ENCODE data around the gene ARHGAP21. TPM values are rescaled to one million over a fixed set of nuclear protein-coding genes. Genes with fewer than 3 reads are reported as not detected.

Gene ARHGAP21
- total RNA-seq, 1 donor from 2014 or later = 100 TPM

- H3K4me1 Mint-ChIP-seq (ENCODE audit: unreplicated experiment) = peaks cover 10% of the 10 kb centered on the region
- H3K36me3 Mint-ChIP-seq (ENCODE audit: low read depth, unreplicated experiment) = peaks cover 4% of the 10 kb centered on the region
- H3K27ac Mint-ChIP-seq (ENCODE audit: unreplicated experiment) = no peak overlapping the region
- no peak overlapping the region for H3K4me3 Mint-ChIP-seq (ENCODE audit: unreplicated experiment)
- H3K9me3 Mint-ChIP-seq (ENCODE audit: unreplicated experiment) = no peaks in the 10 kb centered on the region
- H3K27me3 Mint-ChIP-seq (ENCODE audit: unreplicated experiment) = no peaks in the 10 kb centered on the region
- no peak for DNase-seq (ENCODE audit: low spot score)
- no peak for TF ChIP-seq CTCF (IDR thresholded peaks at IDR 0.05; ENCODE audit: unreplicated experiment)
Observed at GRCh38 chr10:24700948-24701347, 22.7 kb downstream of the ARHGAP21 start.

GRCh38 chr10:24698270-24698669, 25.4 kb downstream of the ARHGAP21 start:
- no peaks in the 10 kb centered on the region for H3K9me3 Mint-ChIP-seq (ENCODE audit: unreplicated experiment)
- no peak for DNase-seq (ENCODE audit: low spot score)
- H3K27me3 Mint-ChIP-seq (ENCODE audit: unreplicated experiment) = no peaks in the 10 kb centered on the region
- TF ChIP-seq CTCF (IDR thresholded peaks at IDR 0.05; ENCODE audit: unreplicated experiment) = no peak
- no peak overlapping the region for H3K27ac Mint-ChIP-seq (ENCODE audit: unreplicated experiment)
- H3K36me3 Mint-ChIP-seq (ENCODE audit: low read depth, unreplicated experiment) = peaks cover 4% of the 10 kb centered on the region
- H3K4me3 Mint-ChIP-seq (ENCODE audit: unreplicated experiment) = no peak overlapping the region
- H3K4me1 Mint-ChIP-seq (ENCODE audit: unreplicated experiment) = peaks cover 10% of the 10 kb centered on the region

GRCh38 chr10:24697080-24697479, 26.6 kb downstream of the ARHGAP21 start:
- Mint-ChIP-seq H3K27ac (ENCODE audit: unreplicated experiment) (no peak overlapping the region), H3K4me3 (ENCODE audit: unreplicated experiment) (no peak overlapping the region), H3K36me3 (ENCODE audit: low read depth, unreplicated experiment) (peaks cover 4% of the 10 kb centered on the region), H3K4me1 (ENCODE audit: unreplicated experiment) (peaks cover 10% of the 10 kb centered on the region), H3K27me3 (ENCODE audit: unreplicated experiment) (no peaks in the 10 kb centered on the region), H3K9me3 (ENCODE audit: unreplicated experiment) (no peaks in the 10 kb centered on the region)
- no peak for TF ChIP-seq CTCF (IDR thresholded peaks at IDR 0.05; ENCODE audit: unreplicated experiment)
- DNase-seq (ENCODE audit: low spot score) = no peak

DNA sequence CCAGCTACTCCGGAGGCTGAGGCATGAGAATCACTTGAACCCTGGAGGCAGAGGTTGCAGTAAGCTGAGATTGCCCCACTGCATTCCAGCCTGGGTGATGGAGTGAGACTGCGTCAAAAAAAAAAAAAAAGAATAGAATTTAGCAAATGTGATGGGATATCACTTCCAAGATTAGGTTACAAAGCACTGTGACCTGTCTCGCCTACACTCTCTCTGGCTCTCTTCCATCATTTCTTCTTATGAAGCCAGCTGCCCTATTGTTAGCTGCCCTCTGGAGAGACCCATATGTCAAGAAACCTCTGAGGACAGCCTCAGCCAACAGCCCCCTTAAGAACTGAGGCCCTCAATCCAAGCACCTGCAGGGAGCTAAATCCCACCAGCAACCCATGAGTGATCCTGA, 28.2 kb downstream of the ARHGAP21 start:
- Mint-ChIP-seq H3K27me3 (ENCODE audit: unreplicated experiment) (no peaks in the 10 kb centered on the region), H3K9me3 (ENCODE audit: unreplicated experiment) (no peaks in the 10 kb centered on the region), H3K27ac (ENCODE audit: unreplicated experiment) (no peak overlapping the region), H3K4me3 (ENCODE audit: unreplicated experiment) (no peak overlapping the region), H3K4me1 (ENCODE audit: unreplicated experiment) (peaks cover 5% of the 10 kb centered on the region), H3K36me3 (ENCODE audit: low read depth, unreplicated experiment) (peaks cover 4% of the 10 kb centered on the region)
- TF ChIP-seq CTCF (IDR thresholded peaks at IDR 0.05; ENCODE audit: unreplicated experiment) = no peak
- no peak for DNase-seq (ENCODE audit: low spot score)

DNA sequence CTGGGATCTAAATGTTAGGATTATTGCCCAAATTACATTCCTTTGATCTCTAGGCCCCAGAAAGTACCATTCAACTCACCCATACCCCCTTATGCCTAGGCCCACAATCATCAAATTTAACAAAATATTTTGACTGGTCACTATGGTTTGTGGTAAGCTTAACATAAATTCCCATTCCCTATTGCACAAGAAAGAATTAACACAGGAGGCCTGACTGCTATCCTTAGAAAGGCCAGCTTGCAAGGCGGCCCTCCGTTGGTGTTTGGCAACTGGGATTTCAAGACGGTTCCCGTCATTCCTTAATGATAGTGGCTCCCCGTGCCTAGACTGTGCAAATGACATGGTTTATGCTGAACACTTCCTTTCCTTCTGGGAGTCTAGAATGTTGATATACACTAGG, 29.6 kb downstream of the ARHGAP21 start:
- TF ChIP-seq CTCF (IDR thresholded peaks at IDR 0.05; ENCODE audit: unreplicated experiment) = no peak
- Mint-ChIP-seq H3K4me1 (ENCODE audit: unreplicated experiment) (no peaks in the 10 kb centered on the region), H3K9me3 (ENCODE audit: unreplicated experiment) (no peaks in the 10 kb centered on the region), H3K27ac (ENCODE audit: unreplicated experiment) (no peak overlapping the region), H3K36me3 (ENCODE audit: low read depth, unreplicated experiment) (no peaks in the 10 kb centered on the region), H3K27me3 (ENCODE audit: unreplicated experiment) (no peaks in the 10 kb centered on the region), H3K4me3 (ENCODE audit: unreplicated experiment) (no peak overlapping the region)
- DNase-seq (ENCODE audit: low spot score) = no peak

Measured in endothelial cell (in vitro differentiated cells).